ENCODE data around the gene GAS6. TPM values are rescaled to one million over a fixed set of nuclear protein-coding genes. Genes with fewer than 3 reads are reported as not detected.

Gene GAS6
- total and polyA plus RNA-seq, 3 donors from 2014 or later: 193 to 575 (median 416) TPM

DNA sequence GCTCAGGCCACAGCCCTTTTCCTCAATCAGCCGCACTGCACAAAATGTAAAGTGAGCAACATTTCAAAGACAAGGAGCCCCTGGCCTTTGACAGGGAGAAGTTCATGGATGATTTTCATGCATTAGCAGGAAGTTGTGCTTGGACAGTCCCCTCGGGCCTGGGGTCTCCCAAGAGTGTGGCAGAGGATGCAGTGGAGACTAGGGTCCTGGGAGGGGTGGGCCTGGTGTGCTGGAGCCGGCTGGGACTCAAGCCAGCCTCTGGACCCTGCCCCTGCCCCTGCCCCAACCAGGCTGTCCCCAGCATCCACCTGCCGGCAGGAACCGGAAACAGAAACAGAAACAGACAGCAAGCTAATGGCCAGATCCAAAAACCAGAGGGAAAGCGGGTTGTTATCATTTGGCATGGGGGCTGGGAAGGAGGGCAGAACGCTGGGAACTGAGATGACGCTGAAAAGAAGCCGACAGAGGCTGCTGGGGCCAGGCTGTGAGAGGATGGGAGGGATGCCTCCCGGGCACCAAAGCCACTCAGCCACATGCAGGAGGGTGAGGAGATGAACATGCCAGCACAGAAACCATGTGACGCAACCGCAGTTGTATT, 2.3 kb downstream of the GAS6 start:
- intact Hi-C loops (cut with DNase I; ENCODE audit: low total_unique reads): no loop called here
- no peak overlapping the region for H3K4me3 ChIP-seq
- TF ChIP-seq, protein P1, sequence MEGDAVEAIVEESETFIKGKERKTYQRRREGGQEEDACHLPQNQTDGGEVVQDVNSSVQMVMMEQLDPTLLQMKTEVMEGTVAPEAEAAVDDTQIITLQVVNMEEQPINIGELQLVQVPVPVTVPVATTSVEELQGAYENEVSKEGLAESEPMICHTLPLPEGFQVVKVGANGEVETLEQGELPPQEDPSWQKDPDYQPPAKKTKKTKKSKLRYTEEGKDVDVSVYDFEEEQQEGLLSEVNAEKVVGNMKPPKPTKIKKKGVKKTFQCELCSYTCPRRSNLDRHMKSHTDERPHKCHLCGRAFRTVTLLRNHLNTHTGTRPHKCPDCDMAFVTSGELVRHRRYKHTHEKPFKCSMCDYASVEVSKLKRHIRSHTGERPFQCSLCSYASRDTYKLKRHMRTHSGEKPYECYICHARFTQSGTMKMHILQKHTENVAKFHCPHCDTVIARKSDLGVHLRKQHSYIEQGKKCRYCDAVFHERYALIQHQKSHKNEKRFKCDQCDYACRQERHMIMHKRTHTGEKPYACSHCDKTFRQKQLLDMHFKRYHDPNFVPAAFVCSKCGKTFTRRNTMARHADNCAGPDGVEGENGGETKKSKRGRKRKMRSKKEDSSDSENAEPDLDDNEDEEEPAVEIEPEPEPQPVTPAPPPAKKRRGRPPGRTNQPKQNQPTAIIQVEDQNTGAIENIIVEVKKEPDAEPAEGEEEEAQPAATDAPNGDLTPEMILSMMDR (IDR thresholded peaks at IDR 0.05): no peak
- no peak for TF ChIP-seq POLR2A (IDR thresholded peaks at IDR 0.05)
- peaks cover 48% of the 10 kb centered on the region for H3K4me1 ChIP-seq
- no peaks in the 10 kb centered on the region for H3K9me3 ChIP-seq
- peak overlapping the region in 1 of 2 donors; percentile 63 for H3K27ac ChIP-seq
- DNase-seq: peak; percentile 61
- no peaks in the 10 kb centered on the region for H3K27me3 ChIP-seq
- no peaks in the 10 kb centered on the region for H3K36me3 ChIP-seq (ENCODE audit: low read depth, missing control alignments)
- WGBS, 2 donors: 65 to 70% methylated on average over 12 of the region's 12 CpGs

- intact Hi-C loops (cut with DNase I; ENCODE audit: low total_unique reads): no loop called here
- H3K4me3 ChIP-seq: no peak overlapping the region
These were observed 3.0 kb downstream of the GAS6 start for GRCh38 chr13:113860665-113861432.

DNA sequence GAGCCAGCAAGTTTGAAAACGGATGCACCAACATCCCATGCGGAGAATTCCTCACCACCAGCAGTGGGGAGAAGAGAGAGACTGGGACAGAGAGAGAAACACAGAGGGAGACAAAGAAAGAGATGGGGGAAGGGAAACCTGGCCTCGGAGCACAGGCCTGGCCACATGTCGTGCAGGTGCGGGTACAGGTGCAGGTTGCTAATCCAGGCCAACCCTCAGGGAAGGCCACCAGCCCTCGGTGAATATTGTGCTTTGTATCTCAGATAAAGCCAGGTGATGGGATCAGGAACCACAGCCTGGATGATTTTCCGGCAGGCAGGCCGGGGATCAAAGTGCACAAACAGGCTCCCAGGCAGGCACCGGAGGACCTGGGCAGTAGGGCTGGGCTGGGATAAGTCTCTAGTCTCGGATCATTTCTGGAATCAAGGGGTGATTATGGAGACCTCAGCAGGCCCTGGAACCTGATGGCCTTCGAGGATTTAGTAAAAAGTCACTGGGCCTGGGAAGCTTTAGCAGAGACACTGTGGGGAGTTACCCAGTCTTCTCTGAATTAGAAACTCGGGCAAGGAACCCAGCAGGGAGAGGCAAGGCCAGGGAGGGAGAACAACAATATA, 3.7 kb downstream of the GAS6 start:
- H3K27me3 ChIP-seq: no peaks in the 10 kb centered on the region
- no peak overlapping the region for H3K4me3 ChIP-seq
- H3K4me1 ChIP-seq: peaks cover 62% of the 10 kb centered on the region
- TF ChIP-seq, protein P1 (IDR thresholded peaks at IDR 0.05): no peak
- TF ChIP-seq POLR2A (IDR thresholded peaks at IDR 0.05): no peak
- no peaks in the 10 kb centered on the region for H3K9me3 ChIP-seq
- peak overlapping the region; percentile 19 to 24 for H3K27ac ChIP-seq
- no peaks in the 10 kb centered on the region for H3K36me3 ChIP-seq (ENCODE audit: low read depth, missing control alignments)
- WGBS, 2 donors: 54 to 66% methylated on average over 12 of the region's 12 CpGs
- intact Hi-C loops (cut with DNase I; ENCODE audit: low total_unique reads): no loop called here
- DNase-seq: peak; percentile 16

More at GRCh38 chr13:113860665-113861432, 3.0 kb downstream of the GAS6 start:
- no peaks in the 10 kb centered on the region for H3K36me3 ChIP-seq (ENCODE audit: low read depth, missing control alignments)
- WGBS, 2 donors: 59 to 61% methylated on average over 10 to 15 of the region's 15 CpGs
- H3K27me3 ChIP-seq: no peaks in the 10 kb centered on the region
- TF ChIP-seq, protein P1 (IDR thresholded peaks at IDR 0.05): no peak
- no peak for TF ChIP-seq POLR2A (IDR thresholded peaks at IDR 0.05)
- peak overlapping the region; percentile 24 to 63 for H3K27ac ChIP-seq
- H3K9me3 ChIP-seq: no peaks in the 10 kb centered on the region
- DNase-seq: peak; percentile 83
- H3K4me1 ChIP-seq: peaks cover 55% of the 10 kb centered on the region

GRCh38 chr13:113859311-113860050, 4.4 kb downstream of the GAS6 start:
- H3K9me3 ChIP-seq: no peaks in the 10 kb centered on the region
- peak overlapping the region in 1 of 2 donors; percentile 19 for H3K27ac ChIP-seq
- no peaks in the 10 kb centered on the region for H3K27me3 ChIP-seq
- WGBS, 2 donors: 94 to 95% methylated on average over 3 to 4 of the region's 4 CpGs
- DNase-seq: peak; percentile 11
- no peak for TF ChIP-seq POLR2A (IDR thresholded peaks at IDR 0.05)
- TF ChIP-seq, protein P1 (IDR thresholded peaks at IDR 0.05): no peak
- H3K36me3 ChIP-seq (ENCODE audit: low read depth, missing control alignments): no peaks in the 10 kb centered on the region
- H3K4me3 ChIP-seq: no peak overlapping the region
- intact Hi-C loops (cut with DNase I; ENCODE audit: low total_unique reads): no loop called here
- H3K4me1 ChIP-seq: peaks cover 68% of the 10 kb centered on the region
